Nephron (organoid): Measurements from ENCODE around the gene SLC25A33.
A peak's percentile ranks its signal among the peaks of the same experiment; 100 is the strongest.
"Not testable (repeated sequence)": the region's sequence is repeated elsewhere in the genome, so short reads cannot be mapped to it uniquely, and the experiment has no call there.

ENCODE experiments used
- H3K27ac Mint-ChIP-seq, 3 experiments: 2 replicates each; pipeline ENCODE4 v1.8.0; 2020; ENCODE audit warnings: mixed read lengths in 3 of 3, mild to moderate bottlenecking in 2 of 3, moderate library complexity in 1 of 3
- H3K27me3 Mint-ChIP-seq: 2 replicates; pipeline ENCODE4 v1.8.0; 2021; ENCODE audit warnings: low read depth, mild to moderate bottlenecking, moderate library complexity, mixed read lengths
- H3K36me3 Mint-ChIP-seq: 2 replicates; pipeline ENCODE4 v1.8.0; 2020; ENCODE audit warnings: low read depth, mixed read lengths
- H3K4me1 Mint-ChIP-seq: 2 replicates; pipeline ENCODE4 v1.8.0; 2020; ENCODE audit warnings: mixed read lengths
- H3K4me3 Mint-ChIP-seq, 3 experiments: 2 replicates each; pipeline ENCODE4 v1.8.0; 2020; ENCODE audit warnings: mild to moderate bottlenecking in 3 of 3, mixed read lengths in 3 of 3, moderate library complexity in 2 of 3
- H3K9me3 Mint-ChIP-seq: 2 replicates; pipeline ENCODE4 v1.8.0; 2020; ENCODE audit warnings: mixed read lengths
- TF ChIP-seq, protein P1 (sequence below), 3 experiments: fragments of 200-600 bp; sonication (generic); IDR thresholded peaks; one replicate each; pipeline ENCODE4 v1.5.0; 2021; ENCODE audit warnings: antibody characterized with exemption in 3 of 3; ENCODE audit not compliant: unreplicated experiment in 3 of 3

The SLC25A33 gene

DNA sequence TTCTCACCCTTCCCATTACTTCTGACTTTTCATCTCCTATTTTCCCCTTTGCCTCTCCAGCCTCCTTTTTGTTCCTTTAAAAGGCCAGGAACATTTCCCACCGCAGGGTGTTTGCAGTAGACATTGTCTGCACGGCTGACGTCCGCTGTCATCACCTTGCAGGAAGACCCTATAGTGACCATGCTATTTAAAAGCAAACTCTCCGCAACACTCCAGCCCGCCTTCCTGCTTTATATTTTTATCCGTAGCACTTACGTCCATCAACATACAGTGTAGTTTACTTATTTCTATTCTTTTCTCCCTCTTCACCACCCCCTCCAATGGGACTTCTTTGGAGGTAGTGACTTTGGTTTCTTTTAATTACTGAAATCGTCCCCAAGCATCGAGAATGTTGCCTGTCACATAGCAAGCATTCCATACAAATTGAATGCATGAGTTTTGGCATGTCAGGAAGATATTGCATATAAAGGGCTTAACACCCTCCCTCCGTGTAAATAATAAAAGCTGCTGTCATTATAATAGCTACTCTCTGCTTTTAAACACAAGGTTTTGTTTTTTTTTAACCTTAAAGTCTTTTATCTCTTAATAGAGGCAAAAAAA lies 19.8 kb downstream of the SLC25A33 start:
- H3K27me3 Mint-ChIP-seq: no peaks in the 10 kb centered on the region
- H3K4me1 Mint-ChIP-seq: peaks cover 16% of the 10 kb centered on the region
- H3K9me3 Mint-ChIP-seq: no peaks in the 10 kb centered on the region
- peaks cover 46% of the 10 kb centered on the region for H3K36me3 Mint-ChIP-seq
- TF ChIP-seq, protein P1, sequence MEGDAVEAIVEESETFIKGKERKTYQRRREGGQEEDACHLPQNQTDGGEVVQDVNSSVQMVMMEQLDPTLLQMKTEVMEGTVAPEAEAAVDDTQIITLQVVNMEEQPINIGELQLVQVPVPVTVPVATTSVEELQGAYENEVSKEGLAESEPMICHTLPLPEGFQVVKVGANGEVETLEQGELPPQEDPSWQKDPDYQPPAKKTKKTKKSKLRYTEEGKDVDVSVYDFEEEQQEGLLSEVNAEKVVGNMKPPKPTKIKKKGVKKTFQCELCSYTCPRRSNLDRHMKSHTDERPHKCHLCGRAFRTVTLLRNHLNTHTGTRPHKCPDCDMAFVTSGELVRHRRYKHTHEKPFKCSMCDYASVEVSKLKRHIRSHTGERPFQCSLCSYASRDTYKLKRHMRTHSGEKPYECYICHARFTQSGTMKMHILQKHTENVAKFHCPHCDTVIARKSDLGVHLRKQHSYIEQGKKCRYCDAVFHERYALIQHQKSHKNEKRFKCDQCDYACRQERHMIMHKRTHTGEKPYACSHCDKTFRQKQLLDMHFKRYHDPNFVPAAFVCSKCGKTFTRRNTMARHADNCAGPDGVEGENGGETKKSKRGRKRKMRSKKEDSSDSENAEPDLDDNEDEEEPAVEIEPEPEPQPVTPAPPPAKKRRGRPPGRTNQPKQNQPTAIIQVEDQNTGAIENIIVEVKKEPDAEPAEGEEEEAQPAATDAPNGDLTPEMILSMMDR (IDR thresholded peaks at IDR 0.05; ENCODE audit: unreplicated experiment in 3 of 3): no peak
- H3K27ac Mint-ChIP-seq: peak overlapping the region in 2 of 3 experiments; percentile 9 to 82
- H3K4me3 Mint-ChIP-seq: no peak overlapping the region

DNA sequence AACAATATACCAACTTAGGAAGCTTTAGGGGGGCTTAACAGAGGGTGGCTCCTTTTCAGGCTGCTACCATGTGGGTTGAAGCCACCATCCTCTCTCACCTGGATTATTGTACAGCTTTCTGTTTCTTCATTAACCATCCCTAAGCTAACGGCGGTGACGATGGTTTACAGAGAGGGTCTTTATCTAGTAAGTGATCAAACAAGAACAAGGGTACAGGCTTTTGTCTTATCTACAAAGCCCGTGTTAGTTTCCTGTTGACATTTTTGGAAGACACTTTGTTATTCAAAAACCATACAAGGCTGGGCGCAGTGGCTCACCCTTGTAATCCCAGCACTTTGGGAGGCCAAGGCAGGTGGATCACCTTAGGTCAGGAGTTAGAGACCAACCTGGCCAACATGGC lies 20.4 kb downstream of the SLC25A33 start:
- Mint-ChIP-seq H3K9me3 (no peaks in the 10 kb centered on the region), H3K27ac (peak overlapping the region in 1 of 3 experiments; percentile 82), H3K36me3 (peaks cover 50% of the 10 kb centered on the region), H3K27me3 (no peaks in the 10 kb centered on the region), H3K4me3 (no peak overlapping the region), H3K4me1 (peaks cover 16% of the 10 kb centered on the region)
- TF ChIP-seq, protein P1 (IDR thresholded peaks at IDR 0.05; ENCODE audit: unreplicated experiment in 3 of 3): no peak

DNA sequence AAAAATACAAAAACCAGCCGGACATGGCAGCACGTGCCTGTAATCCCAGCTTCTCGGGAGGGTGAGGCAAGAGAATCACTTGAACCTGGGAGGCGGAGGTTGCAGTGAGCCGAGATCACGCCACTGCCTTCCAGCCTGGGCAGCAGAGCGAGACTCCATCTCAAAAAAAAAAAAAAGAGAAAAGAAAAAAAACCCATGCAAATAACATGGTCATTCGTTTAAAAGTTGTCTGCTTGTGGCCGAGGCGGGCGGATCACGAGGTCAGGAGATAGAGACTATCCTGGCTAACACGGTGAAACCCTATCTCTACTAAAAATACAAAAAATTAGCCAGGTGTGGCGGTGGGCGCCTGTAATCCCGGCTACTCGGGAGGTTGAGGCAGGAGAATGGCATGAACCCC lies 20.8 kb downstream of the SLC25A33 start:
- Mint-ChIP-seq H3K27ac (peak overlapping the region in 1 of 3 experiments; percentile 82), H3K4me1 (peaks cover 16% of the 10 kb centered on the region), H3K36me3 (peaks cover 53% of the 10 kb centered on the region)
- H3K9me3 Mint-ChIP-seq, H3K27me3 Mint-ChIP-seq, H3K4me3 Mint-ChIP-seq: not testable (repeated sequence)

DNA sequence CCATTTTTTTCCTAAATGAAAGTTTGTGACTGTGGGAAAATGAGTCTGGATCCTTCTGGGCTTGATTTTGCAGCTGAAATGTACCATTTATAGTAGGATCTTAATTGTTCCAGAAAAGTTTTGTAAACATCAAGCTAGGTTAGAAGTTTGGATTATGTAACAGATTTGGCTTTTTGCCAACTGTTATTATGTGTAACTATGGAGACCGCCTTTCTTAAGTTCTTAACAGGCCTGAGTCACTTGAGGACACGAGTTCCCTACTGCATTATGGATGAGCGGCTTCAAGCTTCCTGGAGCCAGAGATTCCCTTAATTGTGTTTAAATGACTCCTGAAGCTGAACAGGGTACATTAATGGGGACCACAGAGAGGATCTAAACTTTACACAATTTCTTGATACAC lies 22.2 kb downstream of the SLC25A33 start:
- no peak overlapping the region for H3K4me3 Mint-ChIP-seq
- peaks cover 16% of the 10 kb centered on the region for H3K4me1 Mint-ChIP-seq
- H3K36me3 Mint-ChIP-seq: peaks cover 39% of the 10 kb centered on the region
- TF ChIP-seq, protein P1 (IDR thresholded peaks at IDR 0.05; ENCODE audit: unreplicated experiment in 3 of 3): no peak
- peak overlapping the region in 1 of 3 experiments; percentile 80 for H3K27ac Mint-ChIP-seq
- H3K27me3 Mint-ChIP-seq: no peaks in the 10 kb centered on the region
- no peaks in the 10 kb centered on the region for H3K9me3 Mint-ChIP-seq

DNA sequence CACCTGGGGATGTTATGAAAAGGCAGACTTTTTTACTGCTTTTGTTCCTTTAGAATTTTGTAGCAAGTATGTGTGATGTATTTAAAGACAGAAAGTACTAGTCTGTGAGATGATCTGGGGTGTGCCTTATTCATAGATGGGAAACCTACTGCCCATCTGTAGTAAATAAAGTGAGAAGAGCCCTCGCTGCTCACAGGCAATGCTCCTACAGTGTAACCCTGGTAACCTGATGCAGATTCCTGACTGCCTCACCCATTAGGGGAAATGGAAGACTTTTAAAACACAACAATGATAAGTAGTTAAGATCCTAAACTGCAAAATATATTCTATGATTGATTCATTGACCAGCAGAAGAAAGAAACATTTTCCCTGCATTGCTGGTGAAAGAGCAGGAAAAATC lies 30.0 kb downstream of the SLC25A33 start:
- no peaks in the 10 kb centered on the region for H3K4me1 Mint-ChIP-seq
- no peaks in the 10 kb centered on the region for H3K9me3 Mint-ChIP-seq
- H3K27ac Mint-ChIP-seq: no peak overlapping the region
- H3K36me3 Mint-ChIP-seq: peaks cover 18% of the 10 kb centered on the region
- TF ChIP-seq, protein P1 (IDR thresholded peaks at IDR 0.05; ENCODE audit: unreplicated experiment in 3 of 3): no peak
- no peaks in the 10 kb centered on the region for H3K27me3 Mint-ChIP-seq
- no peak overlapping the region for H3K4me3 Mint-ChIP-seq

DNA sequence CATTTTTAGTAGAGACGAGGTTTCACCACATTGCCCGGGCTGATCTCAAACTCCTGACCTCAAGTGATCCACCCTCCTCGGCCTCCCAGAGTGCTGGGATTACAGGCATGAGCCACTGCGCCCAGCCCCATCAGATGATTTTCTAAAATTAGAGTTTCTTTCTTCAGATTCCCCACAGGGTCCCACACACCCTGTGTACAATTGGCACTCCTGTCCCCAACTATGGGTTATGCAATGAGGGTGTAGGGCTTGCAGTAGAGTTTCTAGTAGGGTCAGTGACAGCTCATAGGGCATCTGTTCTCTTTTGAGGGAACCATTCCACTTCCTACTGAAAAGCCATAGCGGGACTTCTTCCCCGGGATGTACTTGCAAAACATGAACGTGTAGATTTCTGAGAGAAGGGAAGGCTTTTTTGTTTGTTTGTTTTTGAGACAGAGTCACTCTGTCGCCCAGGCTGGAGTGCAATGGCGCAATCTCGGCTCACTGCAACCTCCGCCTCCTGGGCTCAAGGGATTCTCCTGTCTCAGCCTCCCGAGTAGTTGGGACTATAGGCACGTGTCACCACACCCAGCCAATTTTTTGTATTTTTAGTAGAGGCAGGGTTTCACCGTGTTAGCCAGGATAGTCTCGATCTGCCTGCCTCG lies 31.7 kb downstream of the SLC25A33 start:
- H3K4me3 Mint-ChIP-seq, H3K9me3 Mint-ChIP-seq, H3K27me3 Mint-ChIP-seq, H3K4me1 Mint-ChIP-seq, H3K27ac Mint-ChIP-seq: not testable (repeated sequence)
- peaks cover 17% of the 10 kb centered on the region for H3K36me3 Mint-ChIP-seq

DNA sequence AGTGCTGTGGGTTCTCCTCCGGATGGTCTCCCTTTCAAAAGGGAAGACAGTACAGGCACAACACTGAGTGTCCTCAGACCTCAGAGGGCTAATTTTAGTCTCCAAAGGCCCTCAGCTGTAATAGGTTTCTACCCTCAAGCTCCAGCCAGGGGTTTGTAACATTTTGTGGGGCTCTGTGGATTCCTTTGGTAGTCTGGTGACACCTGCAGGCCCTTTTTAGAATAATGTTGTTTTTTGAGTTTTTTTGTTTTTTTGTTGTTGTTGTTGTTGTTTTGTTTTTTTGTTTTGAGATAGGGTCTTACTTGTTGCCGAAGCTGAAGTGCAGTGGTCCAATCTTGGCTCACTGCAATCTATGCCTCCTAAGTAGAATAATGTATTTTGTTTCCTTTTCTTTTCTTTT lies 34.5 kb downstream of the SLC25A33 start:
- Mint-ChIP-seq H3K36me3 (peaks cover 25% of the 10 kb centered on the region), H3K4me3 (no peak overlapping the region), H3K27ac (no peak overlapping the region), H3K4me1 (peaks cover 18% of the 10 kb centered on the region), H3K9me3 (no peaks in the 10 kb centered on the region), H3K27me3 (no peaks in the 10 kb centered on the region)
- TF ChIP-seq, protein P1 (IDR thresholded peaks at IDR 0.05; ENCODE audit: unreplicated experiment in 3 of 3): peak; percentile 44 to 57 (median 47)
